GM12892 (cell line): Measurements from ENCODE around the gene ANKMY1.

Source experiments
- POLR2A ChIP-seq: IDR thresholded peaks from 2 replicates; pipeline ENCODE4 v1.6.1; 2011; ENCODE audit warnings: low read depth, low read length, control low read depth
- POLR2AphosphoS5 ChIP-seq: IDR thresholded peaks from 2 replicates; pipeline ENCODE4 v1.6.1; 2011; ENCODE audit warnings: low read depth, low read length, control low read depth

DNA sequence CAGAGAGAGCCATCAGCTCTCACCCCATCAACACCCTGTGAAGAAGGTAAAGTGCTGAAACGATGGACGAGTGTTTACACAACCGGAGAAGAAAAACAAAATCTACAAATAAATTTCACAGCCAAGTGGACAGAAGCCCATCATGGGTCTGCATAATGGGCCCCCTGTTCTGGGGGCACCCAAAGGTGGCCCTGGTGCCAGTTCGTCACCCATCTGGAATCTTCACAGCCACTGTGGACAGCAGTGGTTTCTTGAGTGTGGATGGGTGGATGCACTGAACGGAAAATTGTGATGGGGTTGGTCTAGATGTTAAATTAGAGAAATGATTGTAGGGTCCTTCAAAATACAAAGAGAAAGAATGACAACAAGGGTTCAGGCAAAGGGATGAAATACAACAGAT is 38.8 kb downstream of the ANKMY1 start:
- TF ChIP-seq POLR2A (no peak), POLR2AphosphoS5 (no peak)
